GM23338 (cell line): Measurements from ENCODE around the gene AUH. TPM values are rescaled to one million over a fixed set of nuclear protein-coding genes. Genes with fewer than 3 reads are reported as not detected.

ENCODE experiments used
- ATAC-seq: fragments of 200-7000 bp; cut with Tn5 transposase; 3 replicates; pipeline ENCODE4 v1.9.1; 2020
- DNase-seq: peaks from one replicate; pipeline ENCODE4 v3.0.0-alpha.2; 2015; ENCODE audit warnings: low spot score
- H2AFZ ChIP-seq: fragments of 200-600 bp; sonication (generic); 2 replicates; pipeline ENCODE4 v1.8.0; 2016; ENCODE audit warnings: antibody characterized with exemption, mild to moderate bottlenecking, moderate library complexity
- H3F3A ChIP-seq: fragments of 200-600 bp; sonication (generic); replicated peaks from 2 replicates; pipeline ENCODE4 v1.8.0; 2017; ENCODE audit warnings: antibody characterized with exemption, mixed run types, low read depth
- H3K27ac ChIP-seq: fragments of 200-600 bp; sonication (generic); 2 replicates; pipeline ENCODE4 v1.6.1; 2016; ENCODE audit warnings: low read depth
- H3K27me3 ChIP-seq: fragments of 200-600 bp; sonication (generic); 2 replicates; pipeline ENCODE4 v1.8.0; 2016; ENCODE audit warnings: mild to moderate bottlenecking, mixed run types, moderate library complexity; ENCODE audit not compliant: insufficient read depth
- H3K36me3 ChIP-seq: fragments of 200-600 bp; sonication (generic); 2 replicates; pipeline ENCODE4 v1.8.0; 2016; ENCODE audit warnings: mild to moderate bottlenecking; ENCODE audit not compliant: insufficient read depth
- H3K4me1 ChIP-seq: fragments of 200-600 bp; sonication (generic); 2 replicates; pipeline ENCODE4 v1.8.0; 2016; ENCODE audit warnings: mild to moderate bottlenecking, moderate library complexity; ENCODE audit not compliant: insufficient read depth
- H3K4me2 ChIP-seq: fragments of 200-600 bp; sonication (generic); 2 replicates; pipeline ENCODE4 v1.7.1; 2017; ENCODE audit warnings: mixed run types
- H3K4me3 ChIP-seq: fragments of 200-600 bp; sonication (generic); 2 replicates; pipeline ENCODE4 v1.6.1; 2016; ENCODE audit warnings: mixed run types
- H3K79me2 ChIP-seq: fragments of 200-600 bp; sonication (generic); replicated peaks from 2 replicates; pipeline ENCODE4 v1.8.0; 2017; ENCODE audit warnings: mild to moderate bottlenecking; ENCODE audit not compliant: insufficient read depth
- H3K9me2 ChIP-seq: fragments of 200-600 bp; sonication (generic); 2 replicates; pipeline ENCODE4 v1.8.0; 2017; ENCODE audit not compliant: insufficient read depth
- H4K20me1 ChIP-seq: fragments of 200-600 bp; sonication (generic); replicated peaks from 2 replicates; pipeline ENCODE4 v1.8.0; 2017; ENCODE audit warnings: mild to moderate bottlenecking; ENCODE audit not compliant: insufficient read depth
- H3K27ac Mint-ChIP-seq: 2 replicates; pipeline ENCODE4 v1.8.0; 2020; ENCODE audit warnings: inconsistent platforms, mild to moderate bottlenecking, moderate library complexity, mixed read lengths
- H3K27me3 Mint-ChIP-seq: 3 replicates; pipeline ENCODE4 v1.8.0; 2022; ENCODE audit warnings: low read depth, mild to moderate bottlenecking, moderate library complexity, mixed read lengths, inconsistent platforms; ENCODE audit not compliant: insufficient read depth, poor library complexity
- H3K36me3 Mint-ChIP-seq: 3 replicates; pipeline ENCODE4 v1.8.0; 2021; ENCODE audit warnings: low read depth, mild to moderate bottlenecking, inconsistent platforms, moderate library complexity, mixed read lengths
- H3K4me1 Mint-ChIP-seq: 3 replicates; pipeline ENCODE4 v1.8.0; 2020; ENCODE audit warnings: mild to moderate bottlenecking, inconsistent platforms, mixed read lengths
- H3K4me3 Mint-ChIP-seq: 3 replicates; pipeline ENCODE4 v1.8.0; 2021; ENCODE audit warnings: moderate library complexity, mild to moderate bottlenecking, inconsistent platforms, mixed read lengths
- H3K9me3 Mint-ChIP-seq: 3 replicates; pipeline ENCODE4 v1.8.0; 2020; ENCODE audit warnings: moderate library complexity, mild to moderate bottlenecking, inconsistent platforms, mixed read lengths
- CREB1 ChIP-seq: fragments of 250-450 bp; sonication (Bioruptor Pico); IDR thresholded peaks from 2 replicates; pipeline ENCODE4 v1.5.0; 2020; ENCODE audit warnings: low read depth, mild to moderate bottlenecking, moderate library complexity
- CTCF ChIP-seq, 2 experiments: fragments of 200-600 bp in 1 of 2; sonication (generic) in 1 of 2; conservative IDR thresholded peaks; 2 replicates each; pipeline versions ENCODE4 v1.5.1 to v1.6.1; 2016 to 2017; ENCODE audit warnings: antibody characterized with exemption in 2 of 2, low read depth in 2 of 2, mild to moderate bottlenecking in 2 of 2, moderate library complexity in 1 of 2
- ETS1 ChIP-seq: IDR thresholded peaks from 2 replicates; pipeline ENCODE4 v1.6.1; 2016; ENCODE audit warnings: antibody characterized with exemption
- EZH2 ChIP-seq: fragments of 200-600 bp; sonication (generic); IDR thresholded peaks from one replicate; pipeline ENCODE4 v1.8.0; 2017; ENCODE audit warnings: antibody characterized with exemption, mild to moderate bottlenecking, low read depth; ENCODE audit not compliant: unreplicated experiment
- EZH2phosphoT487 ChIP-seq: fragments of 200-600 bp; sonication (generic); IDR thresholded peaks from one replicate; pipeline ENCODE4 v1.8.1; 2018; ENCODE audit warnings: antibody characterized with exemption; ENCODE audit not compliant: unreplicated experiment
- JUNB ChIP-seq: IDR thresholded peaks from one replicate; pipeline ENCODE4 v1.6.1; 2016; ENCODE audit warnings: antibody characterized with exemption; ENCODE audit not compliant: unreplicated experiment
- NANOG ChIP-seq: IDR thresholded peaks from 2 replicates; pipeline ENCODE4 v1.6.1; 2016; ENCODE audit warnings: antibody characterized with exemption, borderline replicate concordance
- POLR2AphosphoS5 ChIP-seq: IDR thresholded peaks from 2 replicates; pipeline ENCODE4 v1.6.1; 2016; ENCODE audit warnings: antibody characterized with exemption, low read depth
- STAT1 ChIP-seq: IDR thresholded peaks from one replicate; pipeline ENCODE4 v1.6.1; 2016; ENCODE audit warnings: antibody characterized with exemption; ENCODE audit not compliant: unreplicated experiment
- ZNF114 ChIP-seq: fragments of 250-450 bp; sonication (Bioruptor Pico); IDR thresholded peaks from 2 replicates; pipeline ENCODE4 v1.5.0; 2020; ENCODE audit warnings: mild to moderate bottlenecking, moderate library complexity
- ZNF331 ChIP-seq: fragments of 250-450 bp; sonication (Bioruptor Pico); IDR thresholded peaks from 2 replicates; pipeline ENCODE4 v1.5.0; 2020; ENCODE audit warnings: low read depth, mild to moderate bottlenecking, moderate library complexity
- ZNF462 ChIP-seq: fragments of 250-450 bp; sonication (Bioruptor Pico); IDR thresholded peaks from 2 replicates; pipeline ENCODE4 v1.5.0; 2020; ENCODE audit warnings: mild to moderate bottlenecking, moderate library complexity
- polyA plus RNA-seq: library from polyadenylated mRNA; unstranded; fragments of >200 nt; fragmentation: Nextera tagmentation; extraction: Ambion mirVana; gene quantifications from 2 replicates; pipeline ENCODE4 v1.2.1, GENCODE V29; 2016
- total RNA-seq: library from RNA; depleted of rRNA; stranded (reverse); fragments of >200 nt; shearing (Covaris generic); gene quantifications from 2 replicates; pipeline ENCODE4 v1.2.3, GENCODE V29; 2014
- TF ChIP-seq, protein P1 (sequence below): IDR thresholded peaks from one replicate; pipeline ENCODE4 v1.6.1; 2018; ENCODE audit warnings: antibody characterized with exemption; ENCODE audit not compliant: unreplicated experiment

AUH gene
- total and polyA plus RNA-seq, 2 experiments from 2014 or later = 28.8 to 34.2 TPM

DNA sequence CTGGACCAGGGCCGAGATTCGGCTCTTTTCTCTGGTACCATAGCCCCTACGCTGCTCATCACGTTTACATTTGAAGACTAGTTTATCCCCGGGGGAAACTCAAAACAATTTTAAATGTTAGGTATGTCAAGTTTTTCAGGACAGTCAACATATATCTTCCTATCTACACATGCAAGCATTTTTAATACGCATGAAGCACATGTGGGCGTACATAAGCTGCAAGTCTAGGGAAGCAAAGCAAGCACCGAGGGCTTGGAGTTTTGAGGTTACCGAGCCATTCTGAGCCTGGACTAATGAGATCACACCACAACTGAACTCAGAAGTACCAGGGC lies 154.4 kb downstream of the AUH start:
- H2AFZ ChIP-seq = no peak overlapping the region
- Mint-ChIP-seq H3K27ac (no peak overlapping the region), H3K4me3 (no peak overlapping the region), H3K27me3 (peaks cover 6% of the 10 kb centered on the region), H3K4me1 (peaks cover under 1% of the 10 kb centered on the region; the same call in 1 of the 3 replicates), H3K36me3 (no peaks in the 10 kb centered on the region; the same call in 2 of the 3 replicates), H3K9me3 (no peaks in the 10 kb centered on the region)
- no peak overlapping the region for H3K4me2 ChIP-seq
- TF ChIP-seq POLR2AphosphoS5 (no peak), ZNF462 (CRISPR knock-in tag) (no peak), ETS1 (no peak), ZNF331 (CRISPR knock-in tag) (no peak), JUNB (no peak), STAT1 (no peak), EZH2 (no peak), NANOG (no peak), ZNF114 (CRISPR knock-in tag) (no peak), CREB1 (CRISPR knock-in tag) (no peak), CTCF (conservative IDR thresholded peaks at IDR 0.05; ENCODE audit: low read depth in 2 of 2) (no peak), EZH2phosphoT487 (no peak)
- TF ChIP-seq, protein P1, sequence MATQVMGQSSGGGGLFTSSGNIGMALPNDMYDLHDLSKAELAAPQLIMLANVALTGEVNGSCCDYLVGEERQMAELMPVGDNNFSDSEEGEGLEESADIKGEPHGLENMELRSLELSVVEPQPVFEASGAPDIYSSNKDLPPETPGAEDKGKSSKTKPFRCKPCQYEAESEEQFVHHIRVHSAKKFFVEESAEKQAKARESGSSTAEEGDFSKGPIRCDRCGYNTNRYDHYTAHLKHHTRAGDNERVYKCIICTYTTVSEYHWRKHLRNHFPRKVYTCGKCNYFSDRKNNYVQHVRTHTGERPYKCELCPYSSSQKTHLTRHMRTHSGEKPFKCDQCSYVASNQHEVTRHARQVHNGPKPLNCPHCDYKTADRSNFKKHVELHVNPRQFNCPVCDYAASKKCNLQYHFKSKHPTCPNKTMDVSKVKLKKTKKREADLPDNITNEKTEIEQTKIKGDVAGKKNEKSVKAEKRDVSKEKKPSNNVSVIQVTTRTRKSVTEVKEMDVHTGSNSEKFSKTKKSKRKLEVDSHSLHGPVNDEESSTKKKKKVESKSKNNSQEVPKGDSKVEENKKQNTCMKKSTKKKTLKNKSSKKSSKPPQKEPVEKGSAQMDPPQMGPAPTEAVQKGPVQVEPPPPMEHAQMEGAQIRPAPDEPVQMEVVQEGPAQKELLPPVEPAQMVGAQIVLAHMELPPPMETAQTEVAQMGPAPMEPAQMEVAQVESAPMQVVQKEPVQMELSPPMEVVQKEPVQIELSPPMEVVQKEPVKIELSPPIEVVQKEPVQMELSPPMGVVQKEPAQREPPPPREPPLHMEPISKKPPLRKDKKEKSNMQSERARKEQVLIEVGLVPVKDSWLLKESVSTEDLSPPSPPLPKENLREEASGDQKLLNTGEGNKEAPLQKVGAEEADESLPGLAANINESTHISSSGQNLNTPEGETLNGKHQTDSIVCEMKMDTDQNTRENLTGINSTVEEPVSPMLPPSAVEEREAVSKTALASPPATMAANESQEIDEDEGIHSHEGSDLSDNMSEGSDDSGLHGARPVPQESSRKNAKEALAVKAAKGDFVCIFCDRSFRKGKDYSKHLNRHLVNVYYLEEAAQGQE = no peak
- H3K4me3 ChIP-seq = no peak overlapping the region
- no peaks in the 10 kb centered on the region; the same call in 1 of the 2 replicates for H3K4me1 ChIP-seq
- H4K20me1 ChIP-seq = no peaks in the 10 kb centered on the region
- H3F3A ChIP-seq = no peaks in the 10 kb centered on the region
- no peak for ATAC-seq
- DNase-seq = no peak
- H3K79me2 ChIP-seq = no peaks in the 10 kb centered on the region
- no peak overlapping the region for H3K27ac ChIP-seq
- H3K27me3 ChIP-seq = no peaks in the 10 kb centered on the region
- H3K36me3 ChIP-seq = no peaks in the 10 kb centered on the region
- no peaks in the 10 kb centered on the region for H3K9me2 ChIP-seq
